Measurements from ENCODE around the gene NR0B2. TPM values are rescaled to one million over a fixed set of nuclear protein-coding genes. Genes with fewer than 3 reads are reported as not detected.

NR0B2 gene
- total and polyA plus RNA-seq, 2 of the 13 experiments (the other 11 are each of a cell fraction or from before 2014, with no cell fraction given), result 72.5 to 133 TPM

DNA sequence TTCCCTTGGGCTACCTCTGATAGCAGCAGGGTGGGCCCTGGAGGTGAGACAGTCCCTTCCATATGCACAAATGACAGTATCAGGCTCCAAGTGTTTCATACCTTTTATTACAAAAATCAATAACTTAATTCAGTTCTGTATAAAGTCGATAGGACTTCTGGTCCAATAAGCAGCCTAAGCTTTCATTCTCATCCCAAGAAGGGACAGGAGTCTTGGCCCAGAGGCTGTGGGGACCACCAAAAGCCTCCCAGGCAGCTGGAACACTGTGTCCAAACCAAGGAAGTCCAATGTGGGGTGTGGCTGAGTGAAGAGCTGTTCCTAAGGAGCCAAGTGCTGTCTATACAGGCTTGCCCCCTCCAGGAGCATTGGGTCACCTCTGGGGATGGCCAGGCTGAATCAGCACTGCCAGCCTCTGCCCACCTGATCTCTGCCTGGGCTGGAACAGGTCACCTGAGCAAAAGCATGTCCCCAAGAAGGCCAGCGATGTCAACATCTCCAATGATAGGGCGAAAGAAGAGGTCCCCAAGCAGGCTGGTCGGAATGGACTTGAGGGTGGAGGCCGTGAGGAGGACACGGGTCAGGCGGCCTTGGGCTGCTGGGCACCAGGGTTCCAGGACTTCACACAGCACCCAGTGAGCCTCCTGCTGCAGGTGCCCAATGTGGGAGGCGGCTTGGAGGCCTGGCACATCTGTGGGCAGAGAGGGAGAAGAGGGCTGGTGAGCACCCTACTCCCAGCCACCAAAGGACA, 2.2 kb downstream of the NR0B2 start (continued):
- TF ChIP-seq, protein P1, sequence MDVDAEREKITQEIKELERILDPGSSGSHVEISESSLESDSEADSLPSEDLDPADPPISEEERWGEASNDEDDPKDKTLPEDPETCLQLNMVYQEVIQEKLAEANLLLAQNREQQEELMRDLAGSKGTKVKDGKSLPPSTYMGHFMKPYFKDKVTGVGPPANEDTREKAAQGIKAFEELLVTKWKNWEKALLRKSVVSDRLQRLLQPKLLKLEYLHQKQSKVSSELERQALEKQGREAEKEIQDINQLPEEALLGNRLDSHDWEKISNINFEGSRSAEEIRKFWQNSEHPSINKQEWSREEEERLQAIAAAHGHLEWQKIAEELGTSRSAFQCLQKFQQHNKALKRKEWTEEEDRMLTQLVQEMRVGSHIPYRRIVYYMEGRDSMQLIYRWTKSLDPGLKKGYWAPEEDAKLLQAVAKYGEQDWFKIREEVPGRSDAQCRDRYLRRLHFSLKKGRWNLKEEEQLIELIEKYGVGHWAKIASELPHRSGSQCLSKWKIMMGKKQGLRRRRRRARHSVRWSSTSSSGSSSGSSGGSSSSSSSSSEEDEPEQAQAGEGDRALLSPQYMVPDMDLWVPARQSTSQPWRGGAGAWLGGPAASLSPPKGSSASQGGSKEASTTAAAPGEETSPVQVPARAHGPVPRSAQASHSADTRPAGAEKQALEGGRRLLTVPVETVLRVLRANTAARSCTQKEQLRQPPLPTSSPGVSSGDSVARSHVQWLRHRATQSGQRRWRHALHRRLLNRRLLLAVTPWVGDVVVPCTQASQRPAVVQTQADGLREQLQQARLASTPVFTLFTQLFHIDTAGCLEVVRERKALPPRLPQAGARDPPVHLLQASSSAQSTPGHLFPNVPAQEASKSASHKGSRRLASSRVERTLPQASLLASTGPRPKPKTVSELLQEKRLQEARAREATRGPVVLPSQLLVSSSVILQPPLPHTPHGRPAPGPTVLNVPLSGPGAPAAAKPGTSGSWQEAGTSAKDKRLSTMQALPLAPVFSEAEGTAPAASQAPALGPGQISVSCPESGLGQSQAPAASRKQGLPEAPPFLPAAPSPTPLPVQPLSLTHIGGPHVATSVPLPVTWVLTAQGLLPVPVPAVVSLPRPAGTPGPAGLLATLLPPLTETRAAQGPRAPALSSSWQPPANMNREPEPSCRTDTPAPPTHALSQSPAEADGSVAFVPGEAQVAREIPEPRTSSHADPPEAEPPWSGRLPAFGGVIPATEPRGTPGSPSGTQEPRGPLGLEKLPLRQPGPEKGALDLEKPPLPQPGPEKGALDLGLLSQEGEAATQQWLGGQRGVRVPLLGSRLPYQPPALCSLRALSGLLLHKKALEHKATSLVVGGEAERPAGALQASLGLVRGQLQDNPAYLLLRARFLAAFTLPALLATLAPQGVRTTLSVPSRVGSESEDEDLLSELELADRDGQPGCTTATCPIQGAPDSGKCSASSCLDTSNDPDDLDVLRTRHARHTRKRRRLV (CRISPR knock-in tag; IDR thresholded peaks at IDR 0.05), result no peak
- 0 out of 2 replicates have a peak, but pooled peaks have one; percentile 68 for TF ChIP-seq SAFB2 (CRISPR knock-in tag; IDR thresholded peaks at IDR 0.05; ENCODE audit: borderline replicate concordance, low read depth)
- TF ChIP-seq, protein P2, sequence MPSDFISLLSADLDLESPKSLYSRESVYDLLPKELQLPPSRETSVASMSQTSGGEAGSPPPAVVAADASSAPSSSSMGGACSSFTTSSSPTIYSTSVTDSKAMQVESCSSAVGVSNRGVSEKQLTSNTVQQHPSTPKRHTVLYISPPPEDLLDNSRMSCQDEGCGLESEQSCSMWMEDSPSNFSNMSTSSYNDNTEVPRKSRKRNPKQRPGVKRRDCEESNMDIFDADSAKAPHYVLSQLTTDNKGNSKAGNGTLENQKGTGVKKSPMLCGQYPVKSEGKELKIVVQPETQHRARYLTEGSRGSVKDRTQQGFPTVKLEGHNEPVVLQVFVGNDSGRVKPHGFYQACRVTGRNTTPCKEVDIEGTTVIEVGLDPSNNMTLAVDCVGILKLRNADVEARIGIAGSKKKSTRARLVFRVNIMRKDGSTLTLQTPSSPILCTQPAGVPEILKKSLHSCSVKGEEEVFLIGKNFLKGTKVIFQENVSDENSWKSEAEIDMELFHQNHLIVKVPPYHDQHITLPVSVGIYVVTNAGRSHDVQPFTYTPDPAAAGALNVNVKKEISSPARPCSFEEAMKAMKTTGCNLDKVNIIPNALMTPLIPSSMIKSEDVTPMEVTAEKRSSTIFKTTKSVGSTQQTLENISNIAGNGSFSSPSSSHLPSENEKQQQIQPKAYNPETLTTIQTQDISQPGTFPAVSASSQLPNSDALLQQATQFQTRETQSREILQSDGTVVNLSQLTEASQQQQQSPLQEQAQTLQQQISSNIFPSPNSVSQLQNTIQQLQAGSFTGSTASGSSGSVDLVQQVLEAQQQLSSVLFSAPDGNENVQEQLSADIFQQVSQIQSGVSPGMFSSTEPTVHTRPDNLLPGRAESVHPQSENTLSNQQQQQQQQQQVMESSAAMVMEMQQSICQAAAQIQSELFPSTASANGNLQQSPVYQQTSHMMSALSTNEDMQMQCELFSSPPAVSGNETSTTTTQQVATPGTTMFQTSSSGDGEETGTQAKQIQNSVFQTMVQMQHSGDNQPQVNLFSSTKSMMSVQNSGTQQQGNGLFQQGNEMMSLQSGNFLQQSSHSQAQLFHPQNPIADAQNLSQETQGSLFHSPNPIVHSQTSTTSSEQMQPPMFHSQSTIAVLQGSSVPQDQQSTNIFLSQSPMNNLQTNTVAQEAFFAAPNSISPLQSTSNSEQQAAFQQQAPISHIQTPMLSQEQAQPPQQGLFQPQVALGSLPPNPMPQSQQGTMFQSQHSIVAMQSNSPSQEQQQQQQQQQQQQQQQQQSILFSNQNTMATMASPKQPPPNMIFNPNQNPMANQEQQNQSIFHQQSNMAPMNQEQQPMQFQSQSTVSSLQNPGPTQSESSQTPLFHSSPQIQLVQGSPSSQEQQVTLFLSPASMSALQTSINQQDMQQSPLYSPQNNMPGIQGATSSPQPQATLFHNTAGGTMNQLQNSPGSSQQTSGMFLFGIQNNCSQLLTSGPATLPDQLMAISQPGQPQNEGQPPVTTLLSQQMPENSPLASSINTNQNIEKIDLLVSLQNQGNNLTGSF (CRISPR knock-in tag; IDR thresholded peaks at IDR 0.05), result 0 out of 2 replicates have a peak, but pooled peaks have one; percentile 60
- TF ChIP-seq PHF8 (CRISPR knock-in tag; IDR thresholded peaks at IDR 0.05), result peak; percentile 36
- no peak for TF ChIP-seq PHF20 (CRISPR knock-in tag; IDR thresholded peaks at IDR 0.05)
- TF ChIP-seq, protein P3, sequence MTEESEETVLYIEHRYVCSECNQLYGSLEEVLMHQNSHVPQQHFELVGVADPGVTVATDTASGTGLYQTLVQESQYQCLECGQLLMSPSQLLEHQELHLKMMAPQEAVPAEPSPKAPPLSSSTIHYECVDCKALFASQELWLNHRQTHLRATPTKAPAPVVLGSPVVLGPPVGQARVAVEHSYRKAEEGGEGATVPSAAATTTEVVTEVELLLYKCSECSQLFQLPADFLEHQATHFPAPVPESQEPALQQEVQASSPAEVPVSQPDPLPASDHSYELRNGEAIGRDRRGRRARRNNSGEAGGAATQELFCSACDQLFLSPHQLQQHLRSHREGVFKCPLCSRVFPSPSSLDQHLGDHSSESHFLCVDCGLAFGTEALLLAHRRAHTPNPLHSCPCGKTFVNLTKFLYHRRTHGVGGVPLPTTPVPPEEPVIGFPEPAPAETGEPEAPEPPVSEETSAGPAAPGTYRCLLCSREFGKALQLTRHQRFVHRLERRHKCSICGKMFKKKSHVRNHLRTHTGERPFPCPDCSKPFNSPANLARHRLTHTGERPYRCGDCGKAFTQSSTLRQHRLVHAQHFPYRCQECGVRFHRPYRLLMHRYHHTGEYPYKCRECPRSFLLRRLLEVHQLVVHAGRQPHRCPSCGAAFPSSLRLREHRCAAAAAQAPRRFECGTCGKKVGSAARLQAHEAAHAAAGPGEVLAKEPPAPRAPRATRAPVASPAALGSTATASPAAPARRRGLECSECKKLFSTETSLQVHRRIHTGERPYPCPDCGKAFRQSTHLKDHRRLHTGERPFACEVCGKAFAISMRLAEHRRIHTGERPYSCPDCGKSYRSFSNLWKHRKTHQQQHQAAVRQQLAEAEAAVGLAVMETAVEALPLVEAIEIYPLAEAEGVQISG (CRISPR knock-in tag; IDR thresholded peaks at IDR 0.05), result no peak
- TF ChIP-seq ZNF619 (CRISPR knock-in tag; IDR thresholded peaks at IDR 0.05), result no peak
- no peak for TF ChIP-seq MAFG (CRISPR knock-in tag; IDR thresholded peaks at IDR 0.05)
- no peak; the same call in 1 of the 2 replicates for TF ChIP-seq ISL2 (CRISPR knock-in tag; IDR thresholded peaks at IDR 0.05)
- no peak for TF ChIP-seq ZNF207 (IDR thresholded peaks at IDR 0.05; ENCODE audit: borderline replicate concordance)
- TF ChIP-seq PHB2 (IDR thresholded peaks at IDR 0.05; ENCODE audit: partially characterized antibody), result no peak
- TF ChIP-seq HOXA9 (CRISPR knock-in tag; IDR thresholded peaks at IDR 0.05; ENCODE audit: borderline replicate concordance), result peak; percentile 47; the same call in 1 of the 2 replicates
- TF ChIP-seq HNRNPL (IDR thresholded peaks at IDR 0.05; ENCODE audit: low read depth, low read length), result peak; percentile 88; the same call in 1 of the 2 replicates
- peak; percentile 69; the same call in 1 of the 2 replicates for TF ChIP-seq ZNF724P (CRISPR knock-in tag; IDR thresholded peaks at IDR 0.05; ENCODE audit: borderline replicate concordance)
- TF ChIP-seq PPARG (CRISPR knock-in tag; conservative IDR thresholded peaks at IDR 0.05), result 0 out of 2 replicates have a peak, but pooled peaks have one; percentile 9
- TF ChIP-seq PITX1 (CRISPR knock-in tag; IDR thresholded peaks at IDR 0.05), result no peak
- TF ChIP-seq RFXANK (CRISPR knock-in tag; IDR thresholded peaks at IDR 0.05), result no peak

All from HepG2 (cell line).